Thyroid gland (tissue), 4 donors: ENCODE data around the gene AFAP1.

Source experiments
- CTCF ChIP-seq, 6 experiments: fragments of 200-600 bp in 3 of 6; fragments of 450-650 bp in 3 of 6; sonication (generic) in 3 of 6; IDR thresholded peaks; one replicate each; pipeline ENCODE4 v1.5.1; 2016 to 2019; ENCODE audit warnings: antibody characterized with exemption in 6 of 6, mild to moderate bottlenecking in 2 of 6, inconsistent platforms in 1 of 6, moderate library complexity in 1 of 6
- POLR2A ChIP-seq, 2 donors: fragments of 450-650 bp; IDR thresholded peaks; one replicate each; pipeline ENCODE4 v1.6.1; 2017; ENCODE audit warnings: antibody characterized with exemption in 2 of 2, mild to moderate bottlenecking in 2 of 2, moderate library complexity in 1 of 2

DNA sequence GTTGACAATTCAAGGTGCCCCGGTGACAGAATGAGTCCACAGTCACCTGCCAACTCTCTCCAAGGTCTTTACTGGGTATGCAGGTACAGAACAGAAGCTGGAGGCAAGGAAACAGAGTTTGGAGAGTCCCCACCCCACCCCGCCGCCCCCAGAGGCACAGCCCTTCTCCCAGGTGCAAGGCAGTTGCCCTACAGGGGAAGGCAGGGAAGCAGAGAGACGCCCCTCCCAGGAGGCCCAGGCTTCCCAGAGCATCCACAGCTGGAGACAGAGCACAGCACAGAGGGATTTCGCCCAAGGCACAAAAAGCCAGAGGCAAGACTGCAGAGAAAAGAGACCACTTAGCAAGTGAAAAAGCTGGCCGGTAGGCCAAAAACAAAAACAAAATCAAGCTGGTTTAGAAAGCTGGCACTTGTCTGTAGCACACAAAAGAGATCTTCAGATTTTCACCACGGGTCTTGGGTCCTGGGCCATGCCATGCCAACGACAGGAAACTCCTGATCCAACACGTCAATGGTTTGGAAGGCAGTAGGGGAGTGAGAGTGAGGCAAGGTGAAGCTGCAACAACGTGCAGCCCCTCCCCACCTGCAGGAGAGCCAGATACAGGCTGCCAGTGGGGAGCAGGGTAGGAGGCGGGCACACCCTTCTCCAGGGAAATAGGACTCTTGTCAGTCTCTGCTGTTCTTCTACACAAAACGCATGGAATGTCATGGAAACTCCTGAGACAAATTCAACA, 113.3 kb downstream of the AFAP1 start:
- no peak for TF ChIP-seq CTCF (IDR thresholded peaks at IDR 0.05)
- no peak for TF ChIP-seq POLR2A (IDR thresholded peaks at IDR 0.05)
